ENCODE data around the gene GABRD. TPM values are rescaled to one million over a fixed set of nuclear protein-coding genes. Genes with fewer than 3 reads are reported as not detected.

The GABRD gene
- total and polyA plus RNA-seq, 2 of the 13 experiments (the other 11 are each of a cell fraction or from before 2014, with no cell fraction given): not detected

GRCh38 chr1:2046953-2047748 lies 28.0 kb downstream of the GABRD start (continued):
- TF ChIP-seq ZNF574 (CRISPR knock-in tag; IDR thresholded peaks at IDR 0.05) (peak; percentile 28), NFE2L2 (IDR thresholded peaks at IDR 0.05; ENCODE audit: low read length) (no peak), ZNF749 (CRISPR knock-in tag; IDR thresholded peaks at IDR 0.05; ENCODE audit: borderline replicate concordance) (no peak), SALL2 (CRISPR knock-in tag; IDR thresholded peaks at IDR 0.05) (no peak), PRDM15 (CRISPR knock-in tag; IDR thresholded peaks at IDR 0.05) (no peak), CENPT (CRISPR knock-in tag; IDR thresholded peaks at IDR 0.05; ENCODE audit: low read depth) (no peak), ZNF773 (CRISPR knock-in tag; IDR thresholded peaks at IDR 0.05; ENCODE audit: borderline replicate concordance) (no peak), FOXA1 (IDR thresholded peaks at IDR 0.05) (no peak), FOXA1 (CRISPR knock-in tag; IDR thresholded peaks at IDR 0.05) (no peak), NFIB (CRISPR knock-in tag; IDR thresholded peaks at IDR 0.05; ENCODE audit: borderline replicate concordance) (no peak), KLF11 (CRISPR knock-in tag; IDR thresholded peaks at IDR 0.05) (no peak), ZBTB7B (CRISPR knock-in tag; IDR thresholded peaks at IDR 0.05) (no peak), CSRNP1 (CRISPR knock-in tag; IDR thresholded peaks at IDR 0.05) (no peak), PITX1 (CRISPR knock-in tag; IDR thresholded peaks at IDR 0.05) (peak; percentile 44), ZNF142 (CRISPR knock-in tag; IDR thresholded peaks at IDR 0.05) (no peak), POLR2A (IDR thresholded peaks at IDR 0.05; ENCODE audit: insufficient read depth in 1 of 2, low read depth in 2 of 2, low read length in 2 of 2) (no peak)

Data from HepG2 (cell line).